ENCODE results near the gene COMMD4. TPM values are rescaled to one million over a fixed set of nuclear protein-coding genes. Genes with fewer than 3 reads are reported as not detected.
"Not testable (repeated sequence)": the region's sequence is repeated elsewhere in the genome, so short reads cannot be mapped to it uniquely, and the experiment has no call there.

The COMMD4 gene
- polyA plus RNA-seq, 3 donors = 39.0 to 84.6 (median 78.9) TPM

- WGBS, 3 donors = 91% methylated on average over 6 of the region's 6 CpGs
- H3K27ac ChIP-seq (ENCODE audit: low read depth, low read length) = no peak overlapping the region
Observed at GRCh38 chr15:75364881-75365280, 29.0 kb downstream of the COMMD4 start.

- H3K27ac ChIP-seq (ENCODE audit: low read depth, low read length) = no peak overlapping the region
- WGBS, 3 donors = 91 to 100% (median 94%) methylated on average over 3 of the region's 3 CpGs
Observed at GRCh38 chr15:75366163-75366562, 30.3 kb downstream of the COMMD4 start.

GRCh38 chr15:75367006-75367405 is 31.1 kb downstream of the COMMD4 start:
- no peak overlapping the region for H3K27ac ChIP-seq (ENCODE audit: low read depth, low read length)

GRCh38 chr15:75367406-75367912 is 31.6 kb downstream of the COMMD4 start:
- 33 to 42% (median 40%) methylated on average over 7 of the region's 7 CpGs for WGBS, 3 donors
- no peak overlapping the region for H3K27ac ChIP-seq (ENCODE audit: low read depth, low read length)

GRCh38 chr15:75367913-75368688 is 32.2 kb downstream of the COMMD4 start, which contains the start of gene MAN2C1:
MAN2C1 (minus strand) TSS chr15:75368607; CDS start chr15:75368583, 24 bp downstream.
- H3K27ac ChIP-seq (ENCODE audit: low read depth, low read length) = peak within 1 kb of the TSS; percentile 93
- WGBS, 3 donors = 0 to 1% (median 0%) methylated on average over 54 to 67 of the region's 67 CpGs

- no peak overlapping the region for H3K27ac ChIP-seq (ENCODE audit: low read depth, low read length)
- 2 to 6% (median 6%) methylated on average over 23 of the region's 23 CpGs for WGBS, 3 donors
Observed at GRCh38 chr15:75368689-75369239, 32.9 kb downstream of the COMMD4 start.

- no peak overlapping the region for H3K27ac ChIP-seq (ENCODE audit: low read depth, low read length)
Observed at GRCh38 chr15:75369897-75370581, 34.2 kb downstream of the COMMD4 start.

GRCh38 chr15:75371486-75371885 is 35.6 kb downstream of the COMMD4 start:
- H3K27ac ChIP-seq (ENCODE audit: low read depth, low read length) = no peak overlapping the region
- 84 to 100% (median 88%) methylated on average over 1 of the region's 1 CpG for WGBS, 3 donors

More at GRCh38 chr15:75369897-75370581, 34.2 kb downstream of the COMMD4 start:
- 93 to 96% (median 94%) methylated on average over 7 of the region's 7 CpGs for WGBS, 3 donors

- 95 to 97% (median 95%) methylated on average over 11 of the region's 11 CpGs for WGBS, 3 donors
- no peak overlapping the region for H3K27ac ChIP-seq (ENCODE audit: low read depth, low read length)
Observed at GRCh38 chr15:75371901-75372688, 36.2 kb downstream of the COMMD4 start.

- no peak overlapping the region for H3K27ac ChIP-seq (ENCODE audit: low read depth, low read length)
- WGBS, 3 donors = 83 to 93% (median 85%) methylated on average over 4 of the region's 4 CpGs
Observed at GRCh38 chr15:75380773-75381172, 44.9 kb downstream of the COMMD4 start.

- H3K27ac ChIP-seq (ENCODE audit: low read depth, low read length) = not testable (repeated sequence)
- 45 to 90% (median 82%) methylated on average over 5 of the region's 5 CpGs for WGBS, 3 donors
Observed at GRCh38 chr15:75383986-75384385, 48.1 kb downstream of the COMMD4 start.

Other genes with a start within 250 kb of the COMMD4 start
- 10 to 100 TPM in 2 of 3 donors, 1 to 10 TPM in 1; 9.2 to 18.9 (median 11.1) TPM for gene C15orf39, start 134.2 kb upstream of the COMMD4 start, polyA plus RNA-seq
- gene GOLGA6C, start 77.7 kb upstream of the COMMD4 start, polyA plus RNA-seq = under 1 TPM in 1 of 3 donors, not detected in 2; 0.03 TPM
- not detected for gene GOLGA6D, start 53.2 kb upstream of the COMMD4 start, polyA plus RNA-seq
- gene NEIL1, start 11.0 kb downstream of the COMMD4 start, polyA plus RNA-seq = 10 to 100 TPM; 19.7 to 40.8 (median 21.4) TPM
- 100 to 1,000 TPM in 2 of 3 donors, 10 to 100 TPM in 1; 81.0 to 302 (median 202) TPM for gene MAN2C1, start 32.5 kb downstream of the COMMD4 start, polyA plus RNA-seq
- 10 to 100 TPM in 2 of 3 donors, 1 to 10 TPM in 1; 8.9 to 16.9 (median 16.9) TPM for gene SIN3A, start 115.6 kb downstream of the COMMD4 start, polyA plus RNA-seq
- gene PTPN9, start 243.3 kb downstream of the COMMD4 start, polyA plus RNA-seq = 10 to 100 TPM in 1 of 3 donors, 1 to 10 TPM in 2; 5.9 to 10.5 (median 9.8) TPM

Measured in adipose tissue (tissue), 3 donors.